BJ (cell line): Measurements from ENCODE around the gene NR2F1. TPM values are rescaled to one million over a fixed set of nuclear protein-coding genes. Genes with fewer than 3 reads are reported as not detected.

Source experiments
- CTCF ChIA-PET: fragments of 350-600 bp; formaldehyde crosslinking; extraction: SDS; loops from one replicate; lab custom pipeline; 2021; ENCODE audit warnings: antibody characterized with exemption, inconsistent platforms; lab: Yijun Ruan, JAX
- POLR2A ChIA-PET: fragments of 300-600 bp; sonication (Branson Sonifier 250); formaldehyde crosslinking; extraction: SDS; loops from one replicate; lab custom pipeline; 2021; ENCODE audit warnings: antibody characterized with exemption; lab: Charles Lee
- DNase-seq: peaks from one replicate; pipeline ENCODE4 v3.0.0-alpha.2; 2011; ENCODE audit warnings: low read depth
- H3K27me3 ChIP-seq: 2 replicates; pipeline ENCODE4 v1.6.0; 2011; ENCODE audit warnings: low read length; ENCODE audit not compliant: control insufficient read depth, insufficient read depth
- H3K36me3 ChIP-seq: 2 replicates; pipeline ENCODE4 v1.5.1; 2011; ENCODE audit warnings: low read length; ENCODE audit not compliant: control insufficient read depth, insufficient read depth
- H3K4me3 ChIP-seq: 2 replicates; pipeline ENCODE4 v1.5.1; 2011; ENCODE audit warnings: low read depth, mild to moderate bottlenecking, control low read depth, low read length
- CTCF ChIP-seq: IDR thresholded peaks from 2 replicates; pipeline ENCODE4 v1.5.1; 2011; ENCODE audit warnings: low read depth, mild to moderate bottlenecking, control low read depth, inconsistent platforms, low read length, moderate library complexity; ENCODE audit not compliant: insufficient read depth
- polyA plus RNA-seq: library from polyadenylated mRNA; depleted of rRNA; stranded (reverse); fragments of >200 nt; gene quantifications from 2 replicates; pipeline ENCODE4 v1.2.3, GENCODE V29; 2011

NR2F1 gene
- polyA plus RNA-seq, 1 experiment: 39.4 TPM

GRCh38 chr5:93572101-93572607 is 10.9 kb upstream of the NR2F1 start:
- POLR2A ChIA-PET: interaction anchor here (0.6 kb wide), 1 partner anchor 68 kb away, joined by 4 read pairs; no protein-coding TSS in a partner anchor
- Histone ChIP-seq H3K36me3 (peaks cover 9% of the 10 kb centered on the region), H3K27me3 (no peaks in the 10 kb centered on the region), H3K4me3 (no peak overlapping the region)
- TF ChIP-seq CTCF: no peak
- DNase-seq: no peak
- CTCF ChIA-PET: interaction anchor here (1.2 kb wide), 1 partner anchor 9 kb away, joined by 3 read pairs; the partner anchor contains the start of gene NR2F1-AS1

- DNase-seq: no peak
- ChIA-PET CTCF (interaction anchor here (0.6 kb wide), 1 partner anchor 10 kb away, joined by 3 read pairs; the partner anchor contains the start of gene NR2F1), POLR2A (no interaction called here)
- H3K4me3 ChIP-seq: no peak overlapping the region
- peaks cover 9% of the 10 kb centered on the region for H3K36me3 ChIP-seq
- TF ChIP-seq CTCF: no peak
- H3K27me3 ChIP-seq: no peaks in the 10 kb centered on the region
Observed at GRCh38 chr5:93572608-93573353, 10.2 kb upstream of the NR2F1 start.

GRCh38 chr5:93573354-93574351 is 9.4 kb upstream of the NR2F1 start:
- Histone ChIP-seq H3K36me3 (peaks cover 9% of the 10 kb centered on the region), H3K27me3 (no peaks in the 10 kb centered on the region), H3K4me3 (no peak overlapping the region)
- TF ChIP-seq CTCF: no peak
- DNase-seq: no peak
- ChIA-PET CTCF (no interaction called here), POLR2A (no interaction called here)

GRCh38 chr5:93574491-93575305 is 8.3 kb upstream of the NR2F1 start:
- CTCF ChIA-PET: no interaction called here
- DNase-seq: no peak
- Histone ChIP-seq H3K36me3 (peaks cover 9% of the 10 kb centered on the region), H3K4me3 (no peak overlapping the region), H3K27me3 (no peaks in the 10 kb centered on the region)
- TF ChIP-seq CTCF: no peak
- POLR2A ChIA-PET: no interaction called here
